A549 (cell line): ENCODE results near the gene ATP5F1D. TPM values are rescaled to one million over a fixed set of nuclear protein-coding genes. Genes with fewer than 3 reads are reported as not detected.
A peak's percentile ranks its signal among the peaks of the same experiment; 100 is the strongest.

ENCODE experiments used
- ATAC-seq, 2 experiments: fragments of 200-7000 bp in 1 of 2; fragments of >200 bp in 1 of 2; cut with Nextera tagmentation in 1 of 2; cut with Tn5 transposase in 1 of 2; 3 replicates each; pipeline versions ENCODE4 v1.8.0 to v1.9.1; 2018 to 2020; ENCODE audit warnings: mild to moderate bottlenecking in 1 of 2, moderate library complexity in 1 of 2
- CTCF ChIA-PET: fragments of 300-600 bp; sonication (Branson Sonifier 250); formaldehyde crosslinking; extraction: SDS; loops from one replicate; lab custom pipeline; 2021; ENCODE audit warnings: antibody characterized with exemption, inconsistent platforms; lab: Yijun Ruan, JAX
- POLR2A ChIA-PET: fragments of 350-600 bp; formaldehyde crosslinking; extraction: SDS; loops from one replicate; lab custom pipeline; 2021; ENCODE audit warnings: antibody characterized with exemption, inconsistent platforms; lab: Yijun Ruan, JAX
- DNase-seq, 2 experiments: peaks; one replicate each; pipeline versions ENCODE4 v3.0.0 to v3.0.0-alpha.2; 2011 to 2016; ENCODE audit warnings: low read depth in 1 of 2, low spot score in 1 of 2
- FAIRE-seq: peaks from 2 replicates; lab custom pipeline; 2011; peaks lifted over from hg19 to GRCh38; lab: Jason Lieb, UNC
- H3K27ac ChIP-seq, 2 experiments: fragments of >200 bp; sonication (Bioruptor Twin); formaldehyde crosslinking; 3 replicates each; pipeline ENCODE4 v1.5.1; 2016 to 2017
- H3K4me1 ChIP-seq: fragments of >200 bp; sonication (Bioruptor Twin); formaldehyde crosslinking; 3 replicates; pipeline ENCODE4 v1.6.1; 2016
- H3K4me2 ChIP-seq: fragments of >200 bp; sonication (Bioruptor Twin); formaldehyde crosslinking; 3 replicates; pipeline ENCODE4 v1.6.1; 2016
- H3K4me3 ChIP-seq: fragments of >200 bp; sonication (Bioruptor Twin); formaldehyde crosslinking; 3 replicates; pipeline ENCODE4 v1.5.1; 2016
- H3K9me3 ChIP-seq: fragments of >200 bp; sonication (Bioruptor Twin); formaldehyde crosslinking; 3 replicates; pipeline ENCODE4 v1.6.1; 2016
- BHLHE40 ChIP-seq: IDR thresholded peaks from 2 replicates; pipeline ENCODE4 v1.6.1; 2012; ENCODE audit warnings: low read depth, low read length, inconsistent platforms
- CBX2 ChIP-seq: fragments of 200-600 bp; sonication (generic); IDR thresholded peaks from 2 replicates; pipeline ENCODE4 v1.6.1; 2016; ENCODE audit warnings: low read depth, mild to moderate bottlenecking, borderline replicate concordance
- CHD2 ChIP-seq: fragments of 150-350 bp; IDR thresholded peaks from 2 replicates; pipeline ENCODE4 v1.6.1; 2014; ENCODE audit warnings: low read length; ENCODE audit not compliant: partially characterized antibody
- EP300 ChIP-seq, 2 experiments: fragments of >200 bp; sonication (Bioruptor Twin); formaldehyde crosslinking; IDR thresholded peaks; 2 replicates in 1 of 2; 3 replicates in 1 of 2; pipeline ENCODE4 v1.6.1; 2016 to 2017
- ESRRA ChIP-seq: fragments of 150-350 bp; IDR thresholded peaks from 2 replicates; pipeline ENCODE4 v1.6.1; 2014; ENCODE audit warnings: mild to moderate bottlenecking, low read length, borderline replicate concordance
- FOSB ChIP-seq: fragments of 250-450 bp; sonication (Bioruptor Pico); IDR thresholded peaks from 2 replicates; pipeline ENCODE4 v1.5.0; 2020; ENCODE audit warnings: mild to moderate bottlenecking, moderate library complexity
- FOXS1 ChIP-seq: fragments of 250-450 bp; sonication (Bioruptor Pico); IDR thresholded peaks from 2 replicates; pipeline ENCODE4 v1.5.0; 2020; ENCODE audit warnings: mild to moderate bottlenecking, moderate library complexity
- HEYL ChIP-seq: fragments of 250-450 bp; sonication (Bioruptor Pico); IDR thresholded peaks from 2 replicates; pipeline ENCODE4 v1.8.0; 2021; ENCODE audit warnings: mild to moderate bottlenecking, moderate library complexity
- JUN ChIP-seq, 2 experiments: fragments of >200 bp; sonication (Bioruptor Twin); formaldehyde crosslinking; IDR thresholded peaks; 2 replicates in 1 of 2; 3 replicates in 1 of 2; pipeline ENCODE4 v1.6.1; 2016 to 2017
- KDM5A ChIP-seq: fragments of 200-600 bp; sonication (generic); IDR thresholded peaks from 2 replicates; pipeline ENCODE4 v1.6.1; 2016; ENCODE audit warnings: antibody characterized with exemption, mild to moderate bottlenecking
- NPAS2 ChIP-seq: fragments of 250-450 bp; sonication (Bioruptor Pico); IDR thresholded peaks from 2 replicates; pipeline ENCODE4 v1.8.0; 2022; ENCODE audit warnings: mild to moderate bottlenecking, moderate library complexity, borderline replicate concordance
- PHF8 ChIP-seq: fragments of 200-600 bp; sonication (generic); IDR thresholded peaks from 2 replicates; pipeline ENCODE4 v1.6.1; 2016; ENCODE audit warnings: low read depth, mild to moderate bottlenecking, antibody characterized with exemption, moderate library complexity, borderline replicate concordance
- POLR2A ChIP-seq: IDR thresholded peaks from 2 replicates; pipeline ENCODE4 v1.6.1; 2012; ENCODE audit warnings: mild to moderate bottlenecking, low read length
- POLR2AphosphoS2 ChIP-seq: conservative IDR thresholded peaks from 2 replicates; pipeline ENCODE4 v1.6.1; 2012; ENCODE audit warnings: low read length, improper control_type of control experiment, inconsistent platforms
- RAD21 ChIP-seq, 2 experiments: fragments of >200 bp in 1 of 2; sonication (Bioruptor Twin) in 1 of 2; formaldehyde crosslinking in 1 of 2; IDR thresholded peaks in 1 of 2; conservative IDR thresholded peaks in 1 of 2; 2 replicates in 1 of 2; 3 replicates in 1 of 2; pipeline ENCODE4 v1.6.1; 2012 to 2018; ENCODE audit warnings: inconsistent platforms in 1 of 2
- RARB ChIP-seq: fragments of 250-450 bp; sonication (Bioruptor Pico); IDR thresholded peaks from 2 replicates; pipeline ENCODE4 v1.8.0; 2021; ENCODE audit warnings: mild to moderate bottlenecking, moderate library complexity
- RCOR1 ChIP-seq: fragments of 150-350 bp; IDR thresholded peaks from 2 replicates; pipeline ENCODE4 v1.6.1; 2014; ENCODE audit warnings: antibody characterized with exemption, low read length, low read depth
- RFX5 ChIP-seq: fragments of 450-650 bp; IDR thresholded peaks from 2 replicates; pipeline ENCODE4 v1.7.1; 2014; ENCODE audit warnings: antibody characterized with exemption, mild to moderate bottlenecking, moderate library complexity
- SMC3 ChIP-seq: fragments of >200 bp; sonication (Bioruptor Twin); formaldehyde crosslinking; IDR thresholded peaks from 3 replicates; pipeline ENCODE4 v1.6.1; 2018; ENCODE audit warnings: inconsistent platforms
- ZFP36 ChIP-seq: fragments of 450-650 bp; IDR thresholded peaks from 2 replicates; pipeline ENCODE4 v1.6.1; 2014; ENCODE audit warnings: borderline replicate concordance; ENCODE audit not compliant: partially characterized antibody
- ZNF302 ChIP-seq: fragments of 250-450 bp; sonication (Bioruptor Pico); IDR thresholded peaks from 2 replicates; pipeline ENCODE4 v1.9.0; 2021; ENCODE audit warnings: inconsistent platforms, mild to moderate bottlenecking, moderate library complexity
- WGBS: methylation state at CpG from one replicate; pipeline ENCODE4 v1.1.6; 2017; ENCODE audit errors: missing lambda C conversion rate; 5-methylcytosine and 5-hydroxymethylcytosine counted together
- polyA plus RNA-seq, 4 experiments: library from polyadenylated mRNA; depleted of rRNA in 3 of 4; stranded (reverse); fragments of >200 nt; fragmentation: RNase III in 1 of 4; extraction: RNeasy Plus Mini Kit Qiagen cat#74134 plus additional on column Dnase treatment in 1 of 4; gene quantifications; 2 replicates in 3 of 4; 3 replicates in 1 of 4; pipeline ENCODE4 v1.2.3, GENCODE V29; 2011 to 2017
- TF ChIP-seq, protein P1 (sequence below): fragments of 250-450 bp; sonication (Bioruptor Pico); IDR thresholded peaks from 2 replicates; pipeline ENCODE4 v1.5.0; 2020; ENCODE audit warnings: low read depth, mild to moderate bottlenecking, moderate library complexity
- TF ChIP-seq, protein P2 (sequence below): fragments of >200 bp; sonication (Bioruptor Twin); formaldehyde crosslinking; IDR thresholded peaks from 3 replicates; pipeline ENCODE4 v1.5.1; 2016
- TF ChIP-seq, protein P3 (sequence below): fragments of 450-650 bp; IDR thresholded peaks from 2 replicates; pipeline ENCODE4 v1.6.1; 2014; ENCODE audit warnings: antibody characterized with exemption

ATP5F1D gene
- polyA plus RNA-seq, 2 of the 4 experiments (the other 2 are of a cell fraction) = 28.7 to 96.9 TPM

DNA sequence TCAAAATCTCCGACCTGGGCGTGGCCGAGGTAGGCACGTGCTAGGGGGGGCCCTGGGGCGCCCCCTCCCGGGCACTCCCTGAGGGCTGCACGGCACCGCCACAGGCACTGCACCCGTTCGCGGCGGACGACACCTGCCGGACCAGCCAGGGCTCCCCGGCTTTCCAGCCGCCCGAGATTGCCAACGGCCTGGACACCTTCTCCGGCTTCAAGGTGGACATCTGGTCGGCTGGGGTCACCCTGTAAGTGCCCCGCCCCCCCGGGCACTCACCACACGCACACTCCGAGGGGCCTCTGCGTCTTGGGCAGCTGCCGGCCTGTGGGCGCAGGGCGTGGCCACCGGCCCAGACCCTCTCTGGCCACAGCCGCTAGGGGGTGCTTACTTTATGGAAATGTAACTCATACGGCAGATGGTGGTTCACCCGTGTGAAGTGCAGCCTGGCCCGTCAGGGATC lies 21.0 kb upstream of the ATP5F1D start:
- Histone ChIP-seq H3K4me2 (no peak overlapping the region), H3K4me3 (no peak overlapping the region), H3K27ac (no peak overlapping the region), H3K9me3 (no peaks in the 10 kb centered on the region), H3K4me1 (peaks cover 20% of the 10 kb centered on the region)
- TF ChIP-seq, protein P1, sequence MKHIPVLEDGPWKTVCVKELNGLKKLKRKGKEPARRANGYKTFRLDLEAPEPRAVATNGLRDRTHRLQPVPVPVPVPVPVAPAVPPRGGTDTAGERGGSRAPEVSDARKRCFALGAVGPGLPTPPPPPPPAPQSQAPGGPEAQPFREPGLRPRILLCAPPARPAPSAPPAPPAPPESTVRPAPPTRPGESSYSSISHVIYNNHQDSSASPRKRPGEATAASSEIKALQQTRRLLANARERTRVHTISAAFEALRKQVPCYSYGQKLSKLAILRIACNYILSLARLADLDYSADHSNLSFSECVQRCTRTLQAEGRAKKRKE (CRISPR knock-in tag) = no peak
- TF ChIP-seq, protein P2, sequence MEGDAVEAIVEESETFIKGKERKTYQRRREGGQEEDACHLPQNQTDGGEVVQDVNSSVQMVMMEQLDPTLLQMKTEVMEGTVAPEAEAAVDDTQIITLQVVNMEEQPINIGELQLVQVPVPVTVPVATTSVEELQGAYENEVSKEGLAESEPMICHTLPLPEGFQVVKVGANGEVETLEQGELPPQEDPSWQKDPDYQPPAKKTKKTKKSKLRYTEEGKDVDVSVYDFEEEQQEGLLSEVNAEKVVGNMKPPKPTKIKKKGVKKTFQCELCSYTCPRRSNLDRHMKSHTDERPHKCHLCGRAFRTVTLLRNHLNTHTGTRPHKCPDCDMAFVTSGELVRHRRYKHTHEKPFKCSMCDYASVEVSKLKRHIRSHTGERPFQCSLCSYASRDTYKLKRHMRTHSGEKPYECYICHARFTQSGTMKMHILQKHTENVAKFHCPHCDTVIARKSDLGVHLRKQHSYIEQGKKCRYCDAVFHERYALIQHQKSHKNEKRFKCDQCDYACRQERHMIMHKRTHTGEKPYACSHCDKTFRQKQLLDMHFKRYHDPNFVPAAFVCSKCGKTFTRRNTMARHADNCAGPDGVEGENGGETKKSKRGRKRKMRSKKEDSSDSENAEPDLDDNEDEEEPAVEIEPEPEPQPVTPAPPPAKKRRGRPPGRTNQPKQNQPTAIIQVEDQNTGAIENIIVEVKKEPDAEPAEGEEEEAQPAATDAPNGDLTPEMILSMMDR = 0 out of 3 replicates have a peak, but pooled peaks have one; percentile 14
- ATAC-seq (peak in 1 of 2 experiments; percentile 61; a peak in 3 of 6 replicates), FAIRE-seq (no peak), DNase-seq (peak in 1 of 2 experiments; percentile 50)
- POLR2A ChIA-PET = no interaction called here
- WGBS = 80% methylated on average over 4 of the region's 33 CpGs
- CTCF ChIA-PET = interaction anchor here (0.8 to 5.3 kb wide), 16 partner anchors 10 to 114 kb away, joined by 3 to 38 read pairs (median 9); partner anchors contain the start of genes ATP5F1D, CBARP and CIRBP

DNA sequence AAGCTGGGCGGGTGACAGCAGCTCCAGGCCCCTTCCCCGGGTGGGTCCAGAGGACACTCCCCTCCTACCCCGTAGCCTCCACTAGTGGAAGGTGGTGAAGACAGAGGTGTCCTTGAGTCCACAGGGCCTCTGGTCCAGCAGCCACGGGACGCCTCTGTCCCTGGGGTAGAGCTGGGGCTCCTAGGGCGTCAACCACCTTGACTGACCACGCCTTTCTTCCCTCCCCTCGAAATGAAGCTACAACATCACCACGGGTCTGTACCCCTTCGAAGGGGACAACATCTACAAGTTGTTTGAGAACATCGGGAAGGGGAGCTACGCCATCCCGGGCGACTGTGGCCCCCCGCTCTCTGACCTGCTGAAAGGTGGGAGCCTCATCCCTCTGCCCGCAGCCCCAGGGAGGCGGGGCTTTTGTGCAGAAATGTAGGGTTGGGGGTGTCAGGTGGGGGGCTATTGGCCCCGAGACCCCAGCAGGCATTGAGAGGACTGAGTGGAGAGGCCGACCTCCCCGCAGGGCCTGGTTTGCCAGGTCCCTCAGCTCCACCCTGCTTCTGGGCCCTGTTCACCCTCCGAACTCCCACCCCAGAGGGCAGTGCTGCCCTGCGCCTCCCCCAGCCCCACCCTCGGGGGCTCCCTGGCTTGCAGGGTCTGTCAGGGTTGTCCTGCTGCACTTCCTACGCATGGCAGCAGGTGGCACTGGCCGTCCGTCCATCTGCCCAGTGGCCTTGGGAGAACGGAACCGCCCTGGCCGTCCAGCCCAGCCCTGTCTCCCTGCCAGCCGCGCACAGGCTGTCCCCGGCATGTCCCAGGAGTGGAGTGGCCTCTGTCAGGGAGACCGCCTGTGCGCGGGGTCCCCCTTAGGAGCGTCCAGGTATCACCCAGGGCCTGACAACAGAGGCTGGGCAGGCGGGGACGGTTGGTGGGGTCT lies 20.3 kb upstream of the ATP5F1D start:
- CTCF ChIA-PET = interaction anchor here (0.6 to 5.3 kb wide), 23 partner anchors 9 to 202 kb away, joined by 3 to 38 read pairs (median 6); partner anchors contain the start of genes ATP5F1D, CBARP and CIRBP
- H3K4me1 ChIP-seq = peaks cover 14% of the 10 kb centered on the region; the same call in 1 of the 3 replicates
- DNase-seq = peak in 1 of 2 experiments; percentile 61
- no peak overlapping the region for H3K4me2 ChIP-seq
- ATAC-seq = peak; percentile 45 to 76; a peak in 5 of 6 replicates
- FAIRE-seq = no peak
- H3K4me3 ChIP-seq = no peak overlapping the region
- TF ChIP-seq, protein P2 = peak; percentile 45
- TF ChIP-seq RAD21 (conservative IDR thresholded peaks at IDR 0.05 in 1 of 2, IDR thresholded peaks at IDR 0.05 in 1 of 2) = peak; percentile 50 to 53; a peak in 4 of 5 replicates
- peak; percentile 31; the same call in 1 of the 3 replicates for TF ChIP-seq SMC3
- TF ChIP-seq RARB (CRISPR knock-in tag) = no peak
- TF ChIP-seq, all 56 proteins: peak for 3
- POLR2A ChIA-PET = no interaction called here
- H3K27ac ChIP-seq = 0 out of 6 replicates have a peak overlapping the region, but pooled peaks of 1 of the 2 experiments have one; percentile 48
- H3K9me3 ChIP-seq = no peaks in the 10 kb centered on the region
- WGBS = 67% methylated on average over 23 of the region's 38 CpGs

GRCh38 chr19:1221904-1222255 lies 19.7 kb upstream of the ATP5F1D start:
- ChIA-PET POLR2A (no interaction called here), CTCF (interaction anchor here (0.6 to 5.3 kb wide), 16 partner anchors 10 to 203 kb away, joined by 3 to 38 read pairs (median 8); partner anchors contain the start of genes ATP5F1D and CBARP)
- FAIRE-seq (no peak), ATAC-seq (no peak)
- Histone ChIP-seq H3K4me3 (no peak overlapping the region), H3K9me3 (no peaks in the 10 kb centered on the region), H3K27ac (0 out of 6 replicates have a peak overlapping the region, but pooled peaks of 1 of the 2 experiments have one; percentile 48)
- TF ChIP-seq CHD2 (no peak), JUN (IDR thresholded peaks at IDR 0.05) (no peak), KDM5A (no peak), RARB (CRISPR knock-in tag) (no peak), FOXS1 (CRISPR knock-in tag) (no peak), ZNF302 (CRISPR knock-in tag) (no peak), NPAS2 (CRISPR knock-in tag) (no peak), FOSB (CRISPR knock-in tag) (no peak), POLR2A (no peak), RFX5 (no peak), ZFP36 (no peak), CBX2 (no peak), EP300 (IDR thresholded peaks at IDR 0.05) (no peak), POLR2AphosphoS2 (no peak), BHLHE40 (no peak), RCOR1 (no peak), ESRRA (no peak), PHF8 (no peak), HEYL (CRISPR knock-in tag) (no peak)
- TF ChIP-seq, protein P3, sequence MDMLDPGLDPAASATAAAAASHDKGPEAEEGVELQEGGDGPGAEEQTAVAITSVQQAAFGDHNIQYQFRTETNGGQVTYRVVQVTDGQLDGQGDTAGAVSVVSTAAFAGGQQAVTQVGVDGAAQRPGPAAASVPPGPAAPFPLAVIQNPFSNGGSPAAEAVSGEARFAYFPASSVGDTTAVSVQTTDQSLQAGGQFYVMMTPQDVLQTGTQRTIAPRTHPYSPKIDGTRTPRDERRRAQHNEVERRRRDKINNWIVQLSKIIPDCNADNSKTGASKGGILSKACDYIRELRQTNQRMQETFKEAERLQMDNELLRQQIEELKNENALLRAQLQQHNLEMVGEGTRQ = no peak
- TF ChIP-seq, all 56 proteins: peak for 0
- no peak overlapping the region for H3K4me2 ChIP-seq
- 100% methylated on average over 5 of the region's 22 CpGs for WGBS
- H3K4me1 ChIP-seq = peaks cover 14% of the 10 kb centered on the region; the same call in 1 of the 3 replicates
- no peak for DNase-seq
